ENCODE measurements around the gene ANXA7. TPM values are rescaled to one million over a fixed set of nuclear protein-coding genes. Genes with fewer than 3 reads are reported as not detected.

Gene ANXA7
- total and polyA plus RNA-seq, 12 donors: 33.4 to 163 (median 143) TPM

- Histone ChIP-seq H3K4me1 (peaks cover 0 to 6% (median 0%) of the 10 kb centered on the region in 9 donors), H3K27ac (no peak overlapping the region), H3K4me3 (no peak overlapping the region), H3K9me3 (no peaks in the 10 kb centered on the region), H3K27me3 (no peaks in the 10 kb centered on the region), H3K36me3 (peaks cover 0 to 100% (median 48%) of the 10 kb centered on the region in 9 donors)
- no peak for ATAC-seq
- intact Hi-C loops (cut with DNase I): no loop called here
- 65 to 89% methylated on average over 3 of the region's 3 CpGs for WGBS, 2 donors
- no peak for DNase-seq
- TF ChIP-seq, protein P1, sequence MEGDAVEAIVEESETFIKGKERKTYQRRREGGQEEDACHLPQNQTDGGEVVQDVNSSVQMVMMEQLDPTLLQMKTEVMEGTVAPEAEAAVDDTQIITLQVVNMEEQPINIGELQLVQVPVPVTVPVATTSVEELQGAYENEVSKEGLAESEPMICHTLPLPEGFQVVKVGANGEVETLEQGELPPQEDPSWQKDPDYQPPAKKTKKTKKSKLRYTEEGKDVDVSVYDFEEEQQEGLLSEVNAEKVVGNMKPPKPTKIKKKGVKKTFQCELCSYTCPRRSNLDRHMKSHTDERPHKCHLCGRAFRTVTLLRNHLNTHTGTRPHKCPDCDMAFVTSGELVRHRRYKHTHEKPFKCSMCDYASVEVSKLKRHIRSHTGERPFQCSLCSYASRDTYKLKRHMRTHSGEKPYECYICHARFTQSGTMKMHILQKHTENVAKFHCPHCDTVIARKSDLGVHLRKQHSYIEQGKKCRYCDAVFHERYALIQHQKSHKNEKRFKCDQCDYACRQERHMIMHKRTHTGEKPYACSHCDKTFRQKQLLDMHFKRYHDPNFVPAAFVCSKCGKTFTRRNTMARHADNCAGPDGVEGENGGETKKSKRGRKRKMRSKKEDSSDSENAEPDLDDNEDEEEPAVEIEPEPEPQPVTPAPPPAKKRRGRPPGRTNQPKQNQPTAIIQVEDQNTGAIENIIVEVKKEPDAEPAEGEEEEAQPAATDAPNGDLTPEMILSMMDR (IDR thresholded peaks at IDR 0.05): no peak
These were observed 37.2 kb downstream of the ANXA7 start for GRCh38 chr10:73376679-73377078.

- TF ChIP-seq, protein P1 (IDR thresholded peaks at IDR 0.05): no peak
- Histone ChIP-seq H3K4me1 (no peaks in the 10 kb centered on the region), H3K9me3 (no peaks in the 10 kb centered on the region), H3K27me3 (no peaks in the 10 kb centered on the region), H3K27ac (no peak overlapping the region), H3K4me3 (no peak overlapping the region), H3K36me3 (peaks cover 0 to 93% (median 37%) of the 10 kb centered on the region in 9 donors)
- DNase-seq (no peak), ATAC-seq (no peak)
- WGBS, 2 donors: 96 to 98% methylated on average over 4 of the region's 4 CpGs
- intact Hi-C loops (cut with DNase I): loop anchor here in 1 of 10 donors (10.0 kb wide), 1 partner anchor 107 kb away; no protein-coding TSS in a partner anchor
These were observed 45.6 kb downstream of the ANXA7 start for GRCh38 chr10:73368238-73368637.

- TF ChIP-seq, protein P1 (IDR thresholded peaks at IDR 0.05): no peak
- Histone ChIP-seq H3K9me3 (peaks cover 0 to 9% (median 0%) of the 10 kb centered on the region in 11 donors), H3K27me3 (no peaks in the 10 kb centered on the region), H3K4me3 (no peak overlapping the region), H3K36me3 (peaks cover 0 to 77% (median 36%) of the 10 kb centered on the region in 9 donors), H3K27ac (no peak overlapping the region), H3K4me1 (no peaks in the 10 kb centered on the region)
- ATAC-seq: peak in 1 of 8 donors; percentile 43
- intact Hi-C loops (cut with DNase I): loop anchor here in 1 of 10 donors (10.0 kb wide), 1 partner anchor 108 kb away; no protein-coding TSS in a partner anchor
- DNase-seq: no peak
- WGBS, 2 donors: 95 to 96% methylated on average over 6 of the region's 6 CpGs
These were observed 47.2 kb downstream of the ANXA7 start for GRCh38 chr10:73366381-73367298.

- TF ChIP-seq, protein P1 (IDR thresholded peaks at IDR 0.05): no peak
- H3K36me3 ChIP-seq: peaks cover 0 to 60% (median 36%) of the 10 kb centered on the region in 9 donors
These were observed 48.9 kb downstream of the ANXA7 start for GRCh38 chr10:73364964-73365363.

More at GRCh38 chr10:73364964-73365363, 48.9 kb downstream of the ANXA7 start:
- Histone ChIP-seq H3K27ac (no peak overlapping the region), H3K9me3 (peaks cover 0 to 10% (median 0%) of the 10 kb centered on the region in 11 donors), H3K4me1 (no peaks in the 10 kb centered on the region), H3K4me3 (no peak overlapping the region), H3K27me3 (no peaks in the 10 kb centered on the region)
- 98 to 99% methylated on average over 3 of the region's 3 CpGs for WGBS, 2 donors
- DNase-seq (no peak), ATAC-seq (no peak)
- intact Hi-C loops (cut with DNase I): loop anchor here in 1 of 10 donors (10.0 kb wide), 1 partner anchor 110 kb away; no protein-coding TSS in a partner anchor
